Choroid plexus epithelial cell (primary cell): Measurements from ENCODE around the gene RERE.
A peak's percentile ranks its signal among the peaks of the same experiment; 100 is the strongest.

Source experiments
- DNase-seq: peaks from one replicate; pipeline ENCODE4 v3.0.0-alpha.2; 2010; ENCODE audit warnings: low read depth
- H3K4me3 ChIP-seq: 2 replicates; pipeline ENCODE4 v1.5.1; 2011; ENCODE audit warnings: low read depth, mild to moderate bottlenecking, control low read depth, low read length, moderate library complexity
- CTCF ChIP-seq: conservative IDR thresholded peaks from 2 replicates; pipeline ENCODE4 v1.5.1; 2011; ENCODE audit warnings: low read depth, mild to moderate bottlenecking, control low read depth, inconsistent platforms, low read length, moderate library complexity

The RERE gene

GRCh38 chr1:8665833-8666232 lies 151.6 kb downstream of the RERE start:
- no peak for DNase-seq
- H3K4me3 ChIP-seq, result no peak overlapping the region
- TF ChIP-seq CTCF, result no peak

- no peak for TF ChIP-seq CTCF
- H3K4me3 ChIP-seq, result no peak overlapping the region
- no peak for DNase-seq
These were observed 152.6 kb downstream of the RERE start for GRCh38 chr1:8664887-8665286.

GRCh38 chr1:8663915-8664329 lies 153.5 kb downstream of the RERE start:
- peak; percentile 68 for DNase-seq
- no peak overlapping the region for H3K4me3 ChIP-seq
- no peak for TF ChIP-seq CTCF

DNA sequence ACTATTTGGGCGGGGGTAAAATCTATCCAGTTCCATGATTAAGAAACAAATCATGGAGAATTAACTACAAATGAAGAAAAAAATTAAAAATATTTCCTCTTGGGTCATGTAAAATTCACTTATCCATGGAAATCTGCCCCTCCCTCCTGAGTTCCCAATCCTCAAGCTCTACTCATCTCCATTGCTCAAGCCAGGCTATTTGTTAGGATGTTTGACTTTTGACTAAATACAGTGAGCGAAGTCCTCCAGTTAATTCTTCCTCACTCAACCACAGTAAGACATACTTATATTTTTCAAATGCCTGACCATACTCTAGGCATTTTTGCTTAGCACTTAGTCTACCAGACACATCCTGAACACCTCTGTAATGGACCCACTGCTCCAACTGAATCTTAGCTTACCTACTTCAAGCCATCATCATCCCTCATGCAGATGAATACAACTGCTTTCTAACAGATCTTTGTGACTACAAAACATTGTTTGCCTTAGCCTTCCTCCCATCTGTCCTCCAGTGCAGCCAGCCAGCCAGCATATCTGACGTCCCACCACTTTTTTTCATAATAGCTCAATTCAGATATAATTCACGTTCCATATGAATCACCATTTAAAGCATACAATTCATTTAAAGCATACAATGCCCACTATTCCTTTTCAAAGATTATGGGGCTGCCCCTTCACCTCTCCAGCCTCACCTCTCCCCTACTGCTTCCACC lies 154.2 kb downstream of the RERE start:
- DNase-seq, result no peak
- no peak for TF ChIP-seq CTCF
- H3K4me3 ChIP-seq, result no peak overlapping the region

- no peak for TF ChIP-seq CTCF
- no peak for DNase-seq
- no peak overlapping the region for H3K4me3 ChIP-seq
These were observed 154.9 kb downstream of the RERE start for GRCh38 chr1:8662380-8663072.

- no peak for TF ChIP-seq CTCF
- DNase-seq, result peak; percentile 94
- H3K4me3 ChIP-seq, result no peak overlapping the region
These were observed 156.0 kb downstream of the RERE start for GRCh38 chr1:8661185-8662110.
